HCT116 (cell line): ENCODE results near the gene MAD2L1. TPM values are rescaled to one million over a fixed set of nuclear protein-coding genes. Genes with fewer than 3 reads are reported as not detected.

Experiments used
- ATAC-seq: fragments of 200-7000 bp; cut with Tn5 transposase; 2 replicates; pipeline ENCODE4 v1.9.1; 2020; ENCODE audit warnings: mild to moderate bottlenecking, moderate library complexity
- BruUV-seq: library from RNA; stranded (reverse); fragments of 400-500 nt; replicated peaks from 2 replicates; lab custom pipeline; 2021; lab: Mats Ljungman, UMichigan
- CTCF ChIA-PET: fragments of 300-600 bp; sonication (Branson Sonifier 250); formaldehyde crosslinking; loops from one replicate; lab custom pipeline; 2021; ENCODE audit warnings: antibody characterized with exemption; lab: Charles Lee
- POLR2A ChIA-PET: fragments of 300-600, 350-600 bp; sonication (Branson Sonifier 250); formaldehyde crosslinking; loops from one replicate; lab custom pipeline; 2021; ENCODE audit warnings: antibody characterized with exemption; lab: Charles Lee
- RAD21 ChIA-PET, 2 experiments: fragments of 300-600 bp; sonication (Branson Sonifier 250); formaldehyde crosslinking; loops; one replicate each; lab custom pipeline; 2023; ENCODE audit warnings: low total read pairs in 2 of 2; ENCODE audit not compliant: uncharacterized antibody in 2 of 2, unreplicated experiment in 2 of 2, low non-redundant PET in 1 of 2; lab: Charles Lee
- DNase-seq: peaks from one replicate; pipeline ENCODE4 v3.0.0-alpha.2; 2010; ENCODE audit warnings: low read depth, low spot score
- H2AFZ ChIP-seq: fragments of 200-600 bp; shearing (Covaris generic), sonication (generic); 2 replicates; pipeline ENCODE4 v1.6.1; 2017; ENCODE audit warnings: low read depth, mixed run types, mixed read lengths, antibody characterized with exemption, low read length; ENCODE audit not compliant: poor library complexity, severe bottlenecking
- H3K27ac ChIP-seq: 2 replicates; pipeline ENCODE4 v1.5.1; 2012; ENCODE audit warnings: low read depth, low read length
- H3K27me3 ChIP-seq: fragments of 200-600 bp; sonication (generic); 2 replicates; pipeline ENCODE4 v1.6.1; 2016; ENCODE audit warnings: mixed run types, low read length, mixed read lengths; ENCODE audit not compliant: insufficient read depth
- H3K36me3 ChIP-seq, 2 experiments: fragments of 200-500 bp in 1 of 2; fragments of 200-600 bp in 1 of 2; sonication (Bioruptor generic) in 1 of 2; sonication (generic) in 1 of 2; 2 replicates each; pipeline versions ENCODE4 v1.5.1 to v1.6.1; 2014 to 2016; ENCODE audit warnings: low read length in 2 of 2, inconsistent platforms in 1 of 2, mixed read lengths in 1 of 2, mixed run types in 1 of 2; ENCODE audit not compliant: insufficient read depth in 2 of 2, control insufficient read depth in 1 of 2
- H3K4me1 ChIP-seq, 2 experiments: fragments of 200-600 bp in 1 of 2; sonication (generic) in 1 of 2; 2 replicates each; pipeline versions ENCODE4 v1.5.1 to v1.6.1; 2012 to 2017; ENCODE audit warnings: low read length in 2 of 2, inconsistent platforms in 1 of 2, mild to moderate bottlenecking in 1 of 2, mixed read lengths in 1 of 2, mixed run types in 1 of 2, moderate library complexity in 1 of 2; ENCODE audit not compliant: insufficient read depth in 2 of 2, control insufficient read depth in 1 of 2
- H3K4me2 ChIP-seq: fragments of 200-600 bp; sonication (generic); 2 replicates; pipeline ENCODE4 v1.6.1; 2017; ENCODE audit warnings: mixed run types, low read length, mixed read lengths
- H3K4me3 ChIP-seq, 2 experiments: fragments of 200-600 bp in 1 of 2; sonication (generic) in 1 of 2; replicated peaks in 1 of 2; 2 replicates each; pipeline ENCODE4 v1.5.1; 2011 to 2016; ENCODE audit warnings: low read length in 2 of 2, control low read depth in 1 of 2, low read depth in 1 of 2, mild to moderate bottlenecking in 1 of 2, mixed read lengths in 1 of 2, mixed run types in 1 of 2
- H3K79me2 ChIP-seq: fragments of 200-600 bp; sonication (generic); 2 replicates; pipeline ENCODE4 v1.6.1; 2017; ENCODE audit warnings: mild to moderate bottlenecking, mixed run types, low read length, moderate library complexity, mixed read lengths; ENCODE audit not compliant: insufficient read depth
- H3K9ac ChIP-seq: fragments of 200-600 bp; sonication (generic); 2 replicates; pipeline ENCODE4 v1.6.1; 2016; ENCODE audit warnings: low read length, mixed read lengths
- H3K9me2 ChIP-seq: fragments of 200-600 bp; sonication (generic), shearing (Covaris generic); 2 replicates; pipeline ENCODE4 v1.6.1; 2017; ENCODE audit warnings: mixed run types, mild to moderate bottlenecking, moderate library complexity; ENCODE audit not compliant: insufficient read depth
- H3K9me3 ChIP-seq, 2 experiments: fragments of 200-500 bp in 1 of 2; fragments of 200-600 bp in 1 of 2; sonication (Bioruptor generic) in 1 of 2; sonication (generic) in 1 of 2; 2 replicates each; pipeline ENCODE4 v1.6.1; 2014 to 2017; ENCODE audit warnings: low read length in 2 of 2, mixed read lengths in 2 of 2, inconsistent platforms in 1 of 2, low read depth in 1 of 2, mild to moderate bottlenecking in 1 of 2, mixed run types in 1 of 2, moderate library complexity in 1 of 2; ENCODE audit not compliant: control insufficient read depth in 1 of 2, insufficient read depth in 1 of 2
- H4K20me1 ChIP-seq: fragments of 200-600 bp; sonication (generic), shearing (Covaris generic); 2 replicates; pipeline ENCODE4 v1.6.1; 2017; ENCODE audit warnings: mixed run types, mild to moderate bottlenecking, moderate library complexity; ENCODE audit not compliant: insufficient read depth
- CBX3 ChIP-seq: IDR thresholded peaks from 2 replicates; pipeline ENCODE4 v1.6.1; 2012; ENCODE audit warnings: low read depth
- EGR1 ChIP-seq: IDR thresholded peaks from 2 replicates; pipeline ENCODE4 v1.6.1; 2012; ENCODE audit warnings: low read depth
- ELF1 ChIP-seq: IDR thresholded peaks from 2 replicates; pipeline ENCODE4 v1.6.1; 2012; ENCODE audit warnings: low read depth, borderline replicate concordance
- EZH2 ChIP-seq: fragments of 200-600 bp; sonication (generic); IDR thresholded peaks from 2 replicates; pipeline ENCODE4 v1.6.1; 2017; ENCODE audit warnings: antibody characterized with exemption, mixed run types
- EZH2phosphoT487 ChIP-seq: fragments of 200-600 bp; IDR thresholded peaks from 2 replicates; pipeline ENCODE4 v1.6.1; 2018; ENCODE audit warnings: antibody characterized with exemption, borderline replicate concordance
- FOSL1 ChIP-seq: IDR thresholded peaks from 2 replicates; pipeline ENCODE4 v1.6.1; 2012; ENCODE audit warnings: low read depth
- POLR2AphosphoS5 ChIP-seq: IDR thresholded peaks from 2 replicates; pipeline ENCODE4 v1.6.1; 2011; ENCODE audit warnings: mild to moderate bottlenecking, low read depth, low read length, moderate library complexity
- SIN3A ChIP-seq: IDR thresholded peaks from 2 replicates; pipeline ENCODE4 v1.6.1; 2012; ENCODE audit warnings: low read depth
- SP1 ChIP-seq: IDR thresholded peaks from 2 replicates; pipeline ENCODE4 v1.6.1; 2012; ENCODE audit warnings: low read depth
- SRF ChIP-seq: IDR thresholded peaks from 2 replicates; pipeline ENCODE4 v1.6.1; 2012; ENCODE audit warnings: low read depth
- TCF7L2 ChIP-seq: IDR thresholded peaks from 2 replicates; pipeline ENCODE4 v1.7.0; 2011; ENCODE audit warnings: borderline replicate concordance, inconsistent platforms; ENCODE audit not compliant: insufficient read depth, insufficient read length; ENCODE audit errors: extremely low read depth
- ZBTB33 ChIP-seq: IDR thresholded peaks from 2 replicates; pipeline ENCODE4 v1.6.1; 2011; ENCODE audit warnings: mild to moderate bottlenecking, low read length, moderate library complexity; ENCODE audit not compliant: insufficient replicate concordance; ENCODE audit errors: extremely low read depth
- ZFX ChIP-seq: fragments of 450-650 bp; IDR thresholded peaks from 2 replicates; pipeline ENCODE4 v1.6.1; 2017
- ZNF274 ChIP-seq: fragments of 200-500 bp; sonication (Bioruptor generic); IDR thresholded peaks from 2 replicates; pipeline ENCODE4 v1.6.1; 2014; ENCODE audit warnings: mild to moderate bottlenecking, low read depth, low read length, inconsistent platforms
- intact Hi-C: fragments of 100-400 bp; cut with micrococcal nuclease; formaldehyde crosslinking; loops from 2 replicates; pipeline ENCODE4 v1.10.0; 2022
- total RNA-seq: library from RNA; stranded (reverse); gene quantifications from one replicate; pipeline ENCODE4 v1.2.1, GENCODE V29; 2021; ENCODE audit not compliant: unreplicated experiment

MAD2L1 gene
- total RNA-seq, 1 experiment from 2014 or later = 92.9 TPM

- no peaks in the 10 kb centered on the region for H3K9me2 ChIP-seq
- BruUV-seq = no TSS peak
- no peaks in the 10 kb centered on the region for H3K9me3 ChIP-seq
- ChIA-PET CTCF (no interaction called here), POLR2A (no interaction called here), RAD21 (no interaction called here)
- H3K27ac ChIP-seq = no peak overlapping the region
- no peaks in the 10 kb centered on the region for H4K20me1 ChIP-seq
- no peak overlapping the region for H3K4me3 ChIP-seq
- no peak overlapping the region for H2AFZ ChIP-seq
- H3K27me3 ChIP-seq = no peaks in the 10 kb centered on the region
- no peaks in the 10 kb centered on the region for H3K36me3 ChIP-seq
- DNase-seq (no peak), ATAC-seq (no peak)
- H3K4me2 ChIP-seq = no peak overlapping the region
- intact Hi-C loops = no loop called here
- H3K9ac ChIP-seq = no peak overlapping the region
- no peaks in the 10 kb centered on the region for H3K4me1 ChIP-seq
- no peak for TF ChIP-seq EZH2
- no peak for TF ChIP-seq CBX3
- no peak for TF ChIP-seq ZFX
- TF ChIP-seq TCF7L2 = no peak
- TF ChIP-seq EZH2phosphoT487 = no peak
- TF ChIP-seq ZNF274 = no peak
- TF ChIP-seq SP1 = no peak
- no peak for TF ChIP-seq EGR1
- no peaks in the 10 kb centered on the region for H3K79me2 ChIP-seq
Observed at GRCh38 chr4:120083152-120083551, 16.5 kb upstream of the MAD2L1 start.

- intact Hi-C loops = no loop called here
- H3K4me3 ChIP-seq = no peak overlapping the region
- H3K4me2 ChIP-seq = no peak overlapping the region
- H3K79me2 ChIP-seq = no peaks in the 10 kb centered on the region
- RAD21 ChIA-PET = no interaction called here
- H3K36me3 ChIP-seq = no peaks in the 10 kb centered on the region
- H3K9me2 ChIP-seq = no peaks in the 10 kb centered on the region
- no peak for DNase-seq
- no TSS peak for BruUV-seq
- CTCF ChIA-PET = no interaction called here
- H3K4me1 ChIP-seq = no peaks in the 10 kb centered on the region
- no peak overlapping the region for H3K9ac ChIP-seq
- H3K27me3 ChIP-seq = no peaks in the 10 kb centered on the region
- POLR2A ChIA-PET = no interaction called here
- H4K20me1 ChIP-seq = no peaks in the 10 kb centered on the region
- H3K27ac ChIP-seq = no peak overlapping the region
- no peak for ATAC-seq
- TF ChIP-seq ELF1 (no peak), FOSL1 (no peak), SP1 (no peak), POLR2AphosphoS5 (no peak), ZBTB33 (no peak), ZFX (no peak), SRF (no peak), EZH2phosphoT487 (no peak), SIN3A (no peak), EGR1 (no peak)
- no peaks in the 10 kb centered on the region for H3K9me3 ChIP-seq
- no peak overlapping the region for H2AFZ ChIP-seq
Observed at GRCh38 chr4:120082251-120082650, 15.6 kb upstream of the MAD2L1 start.
